Liver (tissue), 3 donors: ENCODE results near the gene DOK6.

Source experiments
- CTCF ChIP-seq: fragments of 150-350 bp; IDR thresholded peaks from 2 replicates; pipeline ENCODE4 v1.5.1; 2017; ENCODE audit warnings: improper control_type of control experiment, low read depth, low read length; ENCODE audit not compliant: missing input control
- EGR1 ChIP-seq, 2 donors: IDR thresholded peaks; 2 replicates each; pipeline ENCODE4 v1.6.1; 2016 to 2018; ENCODE audit warnings: antibody characterized with exemption in 2 of 2, low read depth in 2 of 2
- GABPA ChIP-seq, 2 donors: IDR thresholded peaks in 1 of 2; conservative IDR thresholded peaks in 1 of 2; 2 replicates each; pipeline ENCODE4 v1.6.1; 2016; ENCODE audit warnings: antibody characterized with exemption in 2 of 2, mild to moderate bottlenecking in 1 of 2, moderate library complexity in 1 of 2
- HNF4A ChIP-seq, 2 donors: conservative IDR thresholded peaks; 2 replicates each; pipeline ENCODE4 v1.6.1; 2016; ENCODE audit warnings: antibody characterized with exemption in 2 of 2, mild to moderate bottlenecking in 2 of 2
- JUND ChIP-seq, 2 donors: IDR thresholded peaks; 2 replicates each; pipeline ENCODE4 v1.6.1; 2016; ENCODE audit warnings: antibody characterized with exemption in 2 of 2
- RAD21 ChIP-seq, 2 donors: IDR thresholded peaks; 2 replicates each; pipeline ENCODE4 v1.6.1; 2016; ENCODE audit warnings: antibody characterized with exemption in 2 of 2, mild to moderate bottlenecking in 2 of 2
- RXRA ChIP-seq, 2 donors: IDR thresholded peaks; 2 replicates each; pipeline ENCODE4 v1.6.1; 2017 to 2018; ENCODE audit warnings: antibody characterized with exemption in 2 of 2, mild to moderate bottlenecking in 1 of 2
- TAF1 ChIP-seq: conservative IDR thresholded peaks from 2 replicates; pipeline ENCODE4 v1.6.1; 2016; ENCODE audit warnings: antibody characterized with exemption, mild to moderate bottlenecking
- YY1 ChIP-seq: IDR thresholded peaks from 2 replicates; pipeline ENCODE4 v1.6.1; 2016; ENCODE audit warnings: antibody characterized with exemption, mild to moderate bottlenecking
- ZBTB33 ChIP-seq: IDR thresholded peaks from 2 replicates; pipeline ENCODE4 v1.6.1; 2016; ENCODE audit warnings: antibody characterized with exemption
- donor health status: healthy.
- donor health status: healthy.

DNA sequence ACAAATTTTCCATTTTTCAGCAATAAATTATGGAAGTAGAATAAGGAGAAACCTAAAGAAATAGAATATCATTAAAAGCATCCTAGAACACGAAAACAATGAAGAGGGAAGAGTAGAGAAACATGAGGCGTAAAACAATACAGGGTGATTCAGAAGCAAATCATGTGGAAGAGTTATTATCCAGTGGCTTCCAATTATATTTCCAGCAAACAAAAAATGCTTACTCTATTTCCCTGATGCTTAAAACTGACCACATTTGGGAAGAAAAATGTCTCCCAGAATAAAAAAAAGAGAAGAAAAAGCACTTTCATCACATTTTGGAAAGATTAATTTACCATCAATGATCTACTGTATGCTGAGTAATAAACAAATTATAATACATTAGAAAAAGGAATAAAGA lies 354.4 kb downstream of the DOK6 start:
- TF ChIP-seq CTCF (no peak), TAF1 (no peak), GABPA (IDR thresholded peaks at IDR 0.05 in 1 of 2, conservative IDR thresholded peaks at IDR 0.05 in 1 of 2) (no peak), YY1 (no peak), RAD21 (IDR thresholded peaks at IDR 0.05) (no peak), ZBTB33 (no peak), RXRA (IDR thresholded peaks at IDR 0.05) (no peak), JUND (IDR thresholded peaks at IDR 0.05) (no peak), EGR1 (IDR thresholded peaks at IDR 0.05; ENCODE audit: low read depth in 2 of 2) (no peak), HNF4A (conservative IDR thresholded peaks at IDR 0.05) (no peak)
